Measurements from ENCODE around the gene BABAM2. TPM values are rescaled to one million over a fixed set of nuclear protein-coding genes. Genes with fewer than 3 reads are reported as not detected.
"Not testable (repeated sequence)": the region's sequence is repeated elsewhere in the genome, so short reads cannot be mapped to it uniquely, and the experiment has no call there.

Gene BABAM2
- total RNA-seq, 1 donor from 2014 or later, result 16.7 TPM

GRCh38 chr2:27875089-27875881 is 15.2 kb upstream of the BABAM2 start:
- ATAC-seq (no peak), DNase-seq (ENCODE audit: low spot score) (no peak)

GRCh38 chr2:27878825-27879224 is 11.7 kb upstream of the BABAM2 start:
- DNase-seq (ENCODE audit: low spot score), result no peak
- no peak for ATAC-seq

- not testable (repeated sequence) for DNase-seq (ENCODE audit: low spot score); ATAC-seq
These were observed 8.5 kb upstream of the BABAM2 start for GRCh38 chr2:27881815-27882583.

- DNase-seq (ENCODE audit: low spot score); ATAC-seq: not testable (repeated sequence)
These were observed 8.0 kb upstream of the BABAM2 start for GRCh38 chr2:27882584-27882922.

- ATAC-seq (no peak), DNase-seq (ENCODE audit: low spot score) (no peak)
These were observed 5.9 kb upstream of the BABAM2 start for GRCh38 chr2:27884601-27885000.

GRCh38 chr2:27885234-27885633 is 5.3 kb upstream of the BABAM2 start:
- DNase-seq (ENCODE audit: low spot score), result no peak

GRCh38 chr2:27885661-27886060 is 4.9 kb upstream of the BABAM2 start:
- DNase-seq (ENCODE audit: low spot score), result no peak

More at GRCh38 chr2:27885234-27885633, 5.3 kb upstream of the BABAM2 start:
- no peak for ATAC-seq

GRCh38 chr2:27886322-27886721 is 4.2 kb upstream of the BABAM2 start:
- ATAC-seq, result no peak
- no peak for DNase-seq (ENCODE audit: low spot score)

More at GRCh38 chr2:27885661-27886060, 4.9 kb upstream of the BABAM2 start:
- no peak for ATAC-seq

- no peak for ATAC-seq
- no peak for DNase-seq (ENCODE audit: low spot score)
These were observed 3.4 kb upstream of the BABAM2 start for GRCh38 chr2:27887111-27887510.

- no peak for DNase-seq (ENCODE audit: low spot score)
- no peak for ATAC-seq
These were observed 2.7 kb upstream of the BABAM2 start for GRCh38 chr2:27887830-27888229.

GRCh38 chr2:27888790-27889189 is 1.7 kb upstream of the BABAM2 start:
- ATAC-seq (no peak), DNase-seq (ENCODE audit: low spot score) (no peak)

GRCh38 chr2:27889774-27890145 is 769 bp upstream of the BABAM2 start:
- DNase-seq (ENCODE audit: low spot score) (peak; percentile 56), ATAC-seq (peak; percentile 34)

- DNase-seq (ENCODE audit: low spot score) (peak; percentile 71), ATAC-seq (no peak)
These were observed 569 bp downstream of the BABAM2 start for GRCh38 chr2:27890924-27891672.

- ATAC-seq, result no peak
- no peak for DNase-seq (ENCODE audit: low spot score)
These were observed 1.2 kb downstream of the BABAM2 start for GRCh38 chr2:27891673-27892105.

- ATAC-seq (no peak), DNase-seq (ENCODE audit: low spot score) (no peak)
These were observed 2.5 kb downstream of the BABAM2 start for GRCh38 chr2:27893006-27893405.

- ATAC-seq (no peak), DNase-seq (ENCODE audit: low spot score) (no peak)
These were observed 7.2 kb downstream of the BABAM2 start for GRCh38 chr2:27897717-27898116.

GRCh38 chr2:27901234-27901633 is 10.7 kb downstream of the BABAM2 start:
- DNase-seq (ENCODE audit: low spot score) (no peak), ATAC-seq (no peak)

GRCh38 chr2:27902098-27902497 is 11.6 kb downstream of the BABAM2 start:
- ATAC-seq, result no peak

GRCh38 chr2:27903018-27903417 is 12.5 kb downstream of the BABAM2 start:
- DNase-seq (ENCODE audit: low spot score) (no peak), ATAC-seq (no peak)

More at GRCh38 chr2:27902098-27902497, 11.6 kb downstream of the BABAM2 start:
- DNase-seq (ENCODE audit: low spot score), result no peak

- DNase-seq (ENCODE audit: low spot score) (no peak), ATAC-seq (no peak)
These were observed 13.3 kb downstream of the BABAM2 start for GRCh38 chr2:27903649-27904404.

- DNase-seq (ENCODE audit: low spot score) (no peak), ATAC-seq (no peak)
These were observed 13.8 kb downstream of the BABAM2 start for GRCh38 chr2:27904405-27904665.
